HepG2 (cell line): ENCODE results near the gene RAB24. TPM values are rescaled to one million over a fixed set of nuclear protein-coding genes. Genes with fewer than 3 reads are reported as not detected.

Experiments used
- ATAC-seq: fragments of 200-7000 bp; cut with Tn5 transposase; 3 replicates; pipeline ENCODE4 v1.9.1; 2020; ENCODE audit warnings: mild to moderate bottlenecking, moderate library complexity
- BruUV-seq: library from RNA; stranded (reverse); fragments of 400-500 nt; replicated peaks from 2 replicates; lab custom pipeline; 2021; lab: Mats Ljungman, UMichigan
- CTCF ChIA-PET: fragments of 300-600 bp; formaldehyde crosslinking; extraction: SDS; loops from one replicate; lab custom pipeline; 2021; ENCODE audit warnings: low total read pairs, inconsistent platforms, low intra/inter-chr PET ratio; lab: Yijun Ruan, JAX
- POLR2A ChIA-PET: fragments of 350-600 bp; sonication (Branson Sonifier 250); formaldehyde crosslinking; loops from one replicate; lab custom pipeline; 2020; ENCODE audit warnings: antibody characterized with exemption, inconsistent platforms; lab: Yijun Ruan, JAX
- DNase-seq: peaks from one replicate; pipeline ENCODE4 v3.0.0-alpha.2; 2015; ENCODE audit warnings: low spot score
- FAIRE-seq: peaks from 3 replicates; lab custom pipeline; 2011; peaks lifted over from hg19 to GRCh38; lab: Jason Lieb, UNC
- H2AFZ ChIP-seq: one replicate; pipeline ENCODE4 v1.6.1; 2011; ENCODE audit warnings: low read length, inconsistent platforms
- H3K27ac ChIP-seq: fragments of 300-600 bp; 3 replicates; pipeline ENCODE4 v1.8.0; 2011; ENCODE audit warnings: mixed run types, mild to moderate bottlenecking, mixed read lengths, low read length, inconsistent platforms; ENCODE audit not compliant: insufficient read depth; ENCODE audit errors: extremely low read length
- H3K27me3 ChIP-seq, 2 experiments: fragments of 200-600 bp in 1 of 2; 2 replicates in 1 of 2; 3 replicates in 1 of 2; pipeline versions ENCODE4 v1.6.0 to v1.8.0; 2011; ENCODE audit warnings: low read length in 2 of 2, mild to moderate bottlenecking in 2 of 2, moderate library complexity in 2 of 2, inconsistent platforms in 1 of 2; ENCODE audit not compliant: insufficient read depth in 2 of 2, control insufficient read depth in 1 of 2
- H3K36me3 ChIP-seq, 2 experiments: fragments of 200-600 bp in 1 of 2; replicated peaks in 1 of 2; 2 replicates in 1 of 2; 3 replicates in 1 of 2; pipeline versions ENCODE4 v1.5.1 to v1.8.0; 2011; ENCODE audit warnings: low read length in 2 of 2, inconsistent platforms in 1 of 2; ENCODE audit not compliant: insufficient read depth in 2 of 2, control insufficient read depth in 1 of 2
- H3K4me1 ChIP-seq: 2 replicates; pipeline ENCODE4 v1.5.1; 2012; ENCODE audit warnings: low read length, inconsistent platforms; ENCODE audit not compliant: insufficient read depth
- H3K4me2 ChIP-seq: 2 replicates; pipeline ENCODE4 v1.6.0; 2011; ENCODE audit warnings: low read depth, low read length, inconsistent platforms
- H3K4me3 ChIP-seq, 3 experiments: fragments of 200-600 bp in 1 of 3; sonication (generic), shearing (Covaris generic) in 1 of 3; replicated peaks in 1 of 3; 2 replicates each; pipeline ENCODE4 v1.5.1; 2011 to 2016; ENCODE audit warnings: low read length in 3 of 3, inconsistent platforms in 2 of 3, low read depth in 2 of 3, mild to moderate bottlenecking in 2 of 3, control low read depth in 1 of 3, mixed read lengths in 1 of 3; ENCODE audit not compliant: insufficient read depth in 1 of 3
- H3K79me2 ChIP-seq: one replicate; pipeline ENCODE4 v1.6.1; 2011; ENCODE audit warnings: low read length, inconsistent platforms; ENCODE audit not compliant: insufficient read depth
- H3K9ac ChIP-seq: 2 replicates; pipeline ENCODE4 v1.6.0; 2011; ENCODE audit warnings: mild to moderate bottlenecking, low read depth, low read length, inconsistent platforms; ENCODE audit not compliant: insufficient read depth
- H3K9me3 ChIP-seq: 2 replicates; pipeline ENCODE4 v1.5.1; 2012; ENCODE audit warnings: mild to moderate bottlenecking, low read length
- H4K20me1 ChIP-seq: 2 replicates; pipeline ENCODE4 v1.6.0; 2011; ENCODE audit warnings: inconsistent platforms, mild to moderate bottlenecking, low read length, moderate library complexity; ENCODE audit not compliant: insufficient read depth
- BCL6 ChIP-seq: IDR thresholded peaks from 2 replicates; pipeline ENCODE4 v1.6.1; 2016; ENCODE audit warnings: missing genetic modification reagents, missing compliant biosample characterization
- DRAP1 ChIP-seq: IDR thresholded peaks from 2 replicates; pipeline ENCODE4 v1.6.1; 2016; ENCODE audit warnings: missing genetic modification reagents, missing compliant biosample characterization
- ERF ChIP-seq: IDR thresholded peaks from 2 replicates; pipeline ENCODE4 v1.6.1; 2018; ENCODE audit warnings: missing biosample characterization, missing genetic modification reagents
- FOSL2 ChIP-seq: sonication (generic); formaldehyde crosslinking; IDR thresholded peaks from 2 replicates; pipeline ENCODE4 v1.4.0; 2020; ENCODE audit warnings: missing genetic modification reagents
- FOXO1 ChIP-seq: sonication (generic); formaldehyde crosslinking; IDR thresholded peaks from 2 replicates; pipeline ENCODE4 v1.4.0; 2020; ENCODE audit warnings: missing genetic modification reagents
- GFI1 ChIP-seq: sonication (generic); formaldehyde crosslinking; IDR thresholded peaks from 2 replicates; pipeline ENCODE4 v1.5.0; 2020; ENCODE audit warnings: missing genetic modification reagents, mild to moderate bottlenecking, borderline replicate concordance
- KLF6 ChIP-seq: IDR thresholded peaks from 2 replicates; pipeline ENCODE4 v1.8.0; 2016; ENCODE audit warnings: missing biosample characterization, missing genetic modification reagents
- NRL ChIP-seq: sonication (generic); formaldehyde crosslinking; IDR thresholded peaks from 2 replicates; pipeline ENCODE4 v1.5.0; 2020; ENCODE audit warnings: missing genetic modification reagents, mild to moderate bottlenecking, moderate library complexity, borderline replicate concordance
- PAXIP1 ChIP-seq: sonication (generic); formaldehyde crosslinking; conservative IDR thresholded peaks from 2 replicates; pipeline ENCODE4 v1.4.0; 2020; ENCODE audit warnings: mild to moderate bottlenecking, missing genetic modification reagents, moderate library complexity
- PRPF4 ChIP-seq: fragments of 200-400 bp; formaldehyde crosslinking; IDR thresholded peaks from 2 replicates; pipeline ENCODE4 v1.6.1; 2016; ENCODE audit warnings: low read length, low read depth; ENCODE audit not compliant: poor library complexity, severe bottlenecking
- SMARCE1 ChIP-seq: fragments of 450-650 bp; IDR thresholded peaks from 2 replicates; pipeline ENCODE4 v1.6.1; 2017; ENCODE audit warnings: borderline replicate concordance
- SMC3 ChIP-seq: IDR thresholded peaks from 2 replicates; pipeline ENCODE4 v1.6.1; 2011; ENCODE audit warnings: low read length, improper control_type of control experiment
- TBX2 ChIP-seq: sonication (generic); formaldehyde crosslinking; IDR thresholded peaks from 2 replicates; pipeline ENCODE4 v1.5.0; 2020; ENCODE audit warnings: missing genetic modification reagents, mild to moderate bottlenecking, borderline replicate concordance
- ZBTB38 ChIP-seq: sonication (generic); formaldehyde crosslinking; IDR thresholded peaks from 2 replicates; pipeline ENCODE4 v1.5.1; 2020; ENCODE audit warnings: mild to moderate bottlenecking, missing genetic modification reagents
- ZNF746 ChIP-seq: sonication (generic); formaldehyde crosslinking; IDR thresholded peaks from 2 replicates; pipeline ENCODE4 v1.8.0; 2022; ENCODE audit warnings: mild to moderate bottlenecking, missing genetic modification reagents
- ZNF768 ChIP-seq: sonication (generic); formaldehyde crosslinking; IDR thresholded peaks from 2 replicates; pipeline ENCODE4 v1.4.0; 2020; ENCODE audit warnings: missing genetic modification reagents
- ZNF780A ChIP-seq: sonication (generic); formaldehyde crosslinking; IDR thresholded peaks from 2 replicates; pipeline ENCODE4 v1.8.0; 2022; ENCODE audit warnings: mild to moderate bottlenecking, missing genetic modification reagents, moderate library complexity
- WGBS: methylation state at CpG from one replicate; pipeline ENCODE4 v1.1.6; 2017; ENCODE audit warnings: low lambda C conversion rate; 5-methylcytosine and 5-hydroxymethylcytosine counted together
- in situ Hi-C: cut with HindIII; loops from 2 replicates; pipeline ENCODE4 v1.10.0; 2017; ENCODE audit warnings: low pct_unique_long_range_greater_than_20kb; ENCODE audit not compliant: extremely low pct_ligation_motif_present
- intact Hi-C: fragments of 100-400 bp; cut with micrococcal nuclease; formaldehyde crosslinking; loops from one replicate; pipeline ENCODE4 v1.10.0; 2022; ENCODE audit not compliant: unreplicated experiment
- polyA plus RNA-seq, 8 experiments: library from polyadenylated mRNA; depleted of rRNA in 3 of 8; stranded (reverse) in 7 of 8; unstranded in 1 of 8; fragments of >200 nt; fragmentation: Illumina TruSeq in 4 of 8; extraction: Trizol in 4 of 8; gene quantifications; 2 replicates each; pipeline versions ENCODE4 v1.2.1 to v1.2.3, GENCODE V29; 2011 to 2016; ENCODE audit warnings: low read depth in 4 of 8, missing spikeins in 1 of 8, mixed read lengths in 1 of 8; ENCODE audit not compliant: insufficient read depth in 1 of 8
- total RNA-seq, 5 experiments: library from RNA; depleted of rRNA; stranded (reverse); fragments of >200 nt; fragmentation: Illumina TruSeq; extraction: Trizol; gene quantifications; 2 replicates each; pipeline ENCODE4 v1.2.3, GENCODE V29; 2016; ENCODE audit warnings: low read depth in 1 of 5
- TF ChIP-seq, protein P1 (sequence below): sonication (generic); formaldehyde crosslinking; IDR thresholded peaks from 2 replicates; pipeline ENCODE4 v1.9.0; 2022; ENCODE audit warnings: low read depth, missing genetic modification reagents

Gene RAB24
- total and polyA plus RNA-seq, 2 of the 13 experiments (the other 11 are each of a cell fraction or from before 2014, with no cell fraction given) = 22.9 to 63.7 TPM

DNA sequence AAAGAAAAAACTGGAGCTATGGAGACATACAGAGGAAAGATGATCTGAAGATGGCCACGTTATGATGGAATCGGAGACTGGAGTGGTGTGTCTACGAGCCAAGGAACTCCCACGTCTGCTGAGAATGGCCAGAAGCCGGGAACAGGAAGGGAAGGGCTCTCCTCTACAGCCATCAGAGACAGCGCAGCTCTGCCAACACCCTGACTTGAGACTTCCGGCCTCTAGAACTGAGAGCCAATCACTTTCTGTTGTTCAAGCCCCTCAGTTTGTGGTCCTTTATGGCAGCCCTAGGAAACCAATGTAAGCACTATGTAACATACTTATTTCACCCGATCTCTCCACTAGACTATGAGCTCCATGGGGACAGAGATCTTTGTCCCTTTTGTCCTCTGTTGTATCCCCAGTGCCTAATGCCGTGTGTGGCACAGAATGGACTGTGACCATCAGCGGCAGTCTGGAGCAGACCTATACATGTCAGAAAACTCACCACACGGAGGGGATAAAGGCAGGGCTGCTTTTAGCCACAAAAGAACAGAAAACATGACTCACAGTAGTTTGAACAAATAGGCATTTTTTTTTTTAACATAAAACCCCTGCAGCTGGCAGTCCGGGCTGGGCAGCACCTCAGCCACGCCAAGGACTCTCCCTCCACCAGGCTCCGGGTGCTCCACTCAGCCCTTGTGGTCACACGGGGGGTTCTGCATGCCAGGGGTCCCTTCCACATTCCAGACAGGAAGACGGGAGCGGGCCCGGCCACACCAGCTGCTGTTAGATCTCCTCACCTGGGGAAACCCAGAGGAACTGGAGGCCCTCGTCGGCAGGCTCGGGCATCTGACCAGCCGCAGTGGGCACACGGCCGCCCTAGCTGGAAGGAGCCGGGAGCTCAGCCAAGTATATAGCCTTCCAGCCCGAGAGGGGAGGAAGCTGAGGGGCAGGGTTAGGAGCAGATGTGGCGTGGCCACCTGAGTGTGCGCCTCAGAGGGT is 24.3 kb upstream of the RAB24 start:
- 69% methylated on average over 25 of the region's 28 CpGs for WGBS
- Histone ChIP-seq H3K4me3 (no peak overlapping the region; a peak in 2 of 6 replicates), H2AFZ (no peak overlapping the region), H3K9me3 (no peaks in the 10 kb centered on the region), H3K4me1 (peaks cover 60% of the 10 kb centered on the region), H3K27me3 (no peaks in the 10 kb centered on the region), H3K4me2 (peak overlapping the region; percentile 56), H3K27ac (peak overlapping the region; percentile 83), H3K79me2 (peaks cover 8% of the 10 kb centered on the region), H3K36me3 (peaks cover 6 to 38% of the 10 kb centered on the region in 2 experiments; a peak in 4 of 5 replicates), H3K9ac (peak overlapping the region; percentile 61), H4K20me1 (no peaks in the 10 kb centered on the region)
- peak; percentile 68 for DNase-seq
- ChIA-PET CTCF (no interaction called here), POLR2A (interaction anchor here (0.9 to 2.7 kb wide), 5 partner anchors 25 to 241 kb away, joined by 3 to 31 read pairs (median 9); partner anchors contain the start of genes FGFR4 and LMAN2)
- intact Hi-C loops = loop anchor here (5.0 kb wide), 1 partner anchor 119 kb away; the partner anchor contains the start of gene PRR7
- in situ Hi-C loops = no loop called here
- BruUV-seq = no TSS peak
- FAIRE-seq = peak; percentile 63
- peak; percentile 78 for ATAC-seq
- TF ChIP-seq ZNF768 (CRISPR knock-in tag) = 0 out of 2 replicates have a peak, but pooled peaks have one; percentile 9
- TF ChIP-seq FOXO1 = no peak
- 0 out of 2 replicates have a peak, but pooled peaks have one; percentile 6 for TF ChIP-seq SMC3
- peak; percentile 21; the same call in 1 of the 2 replicates for TF ChIP-seq TBX2 (CRISPR knock-in tag)
- TF ChIP-seq ZBTB38 (CRISPR knock-in tag) = 0 out of 2 replicates have a peak, but pooled peaks have one; percentile 20
- TF ChIP-seq PRPF4 = peak; percentile 42
- TF ChIP-seq ERF (CRISPR knock-in tag) = 0 out of 2 replicates have a peak, but pooled peaks have one; percentile 13
- TF ChIP-seq NRL (CRISPR knock-in tag) = 0 out of 2 replicates have a peak, but pooled peaks have one; percentile 24
- no peak for TF ChIP-seq ZNF780A (CRISPR knock-in tag)
- TF ChIP-seq ZNF746 (CRISPR knock-in tag) = no peak
- TF ChIP-seq DRAP1 (CRISPR knock-in tag) = peak; percentile 30; the same call in 1 of the 2 replicates
- TF ChIP-seq, protein P1, sequence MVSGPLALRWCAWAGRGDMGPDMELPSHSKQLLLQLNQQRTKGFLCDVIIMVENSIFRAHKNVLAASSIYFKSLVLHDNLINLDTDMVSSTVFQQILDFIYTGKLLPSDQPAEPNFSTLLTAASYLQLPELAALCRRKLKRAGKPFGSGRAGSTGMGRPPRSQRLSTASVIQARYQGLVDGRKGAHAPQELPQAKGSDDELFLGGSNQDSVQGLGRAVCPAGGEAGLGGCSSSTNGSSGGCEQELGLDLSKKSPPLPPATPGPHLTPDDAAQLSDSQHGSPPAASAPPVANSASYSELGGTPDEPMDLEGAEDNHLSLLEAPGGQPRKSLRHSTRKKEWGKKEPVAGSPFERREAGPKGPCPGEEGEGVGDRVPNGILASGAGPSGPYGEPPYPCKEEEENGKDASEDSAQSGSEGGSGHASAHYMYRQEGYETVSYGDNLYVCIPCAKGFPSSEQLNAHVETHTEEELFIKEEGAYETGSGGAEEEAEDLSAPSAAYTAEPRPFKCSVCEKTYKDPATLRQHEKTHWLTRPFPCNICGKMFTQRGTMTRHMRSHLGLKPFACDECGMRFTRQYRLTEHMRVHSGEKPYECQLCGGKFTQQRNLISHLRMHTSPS (CRISPR knock-in tag) = peak; percentile 28; the same call in 1 of the 2 replicates
- no peak for TF ChIP-seq SMARCE1
- TF ChIP-seq GFI1 (CRISPR knock-in tag) = 0 out of 2 replicates have a peak, but pooled peaks have one; percentile 19
- TF ChIP-seq KLF6 (CRISPR knock-in tag) = no peak
- peak; percentile 39 for TF ChIP-seq PAXIP1 (CRISPR knock-in tag)
- peak; percentile 66; the same call in 1 of the 2 replicates for TF ChIP-seq FOSL2 (CRISPR knock-in tag)
- TF ChIP-seq BCL6 (CRISPR knock-in tag) = no peak
